Subcutaneous adipose tissue (tissue), 4 donors: Measurements from ENCODE around the gene SBK3. TPM values are rescaled to one million over a fixed set of nuclear protein-coding genes. Genes with fewer than 3 reads are reported as not detected.

ENCODE experiments used
- total RNA-seq, 4 donors: library from RNA; depleted of rRNA; stranded (reverse); fragments of >200 nt; gene quantifications; one replicate each; pipeline ENCODE4 v1.1.0, GENCODE V29; 2016
- TF ChIP-seq, protein P1 (sequence below): fragments of 450-650 bp; IDR thresholded peaks from one replicate; pipeline ENCODE4 v1.5.1; 2016; ENCODE audit warnings: low read depth, mild to moderate bottlenecking, control low read depth, antibody characterized with exemption, moderate library complexity

The SBK3 gene
- total RNA-seq, 4 donors from 2014 or later: not detected

GRCh38 chr19:55542292-55542855 lies 3.0 kb downstream of the SBK3 start:
- TF ChIP-seq, protein P1, sequence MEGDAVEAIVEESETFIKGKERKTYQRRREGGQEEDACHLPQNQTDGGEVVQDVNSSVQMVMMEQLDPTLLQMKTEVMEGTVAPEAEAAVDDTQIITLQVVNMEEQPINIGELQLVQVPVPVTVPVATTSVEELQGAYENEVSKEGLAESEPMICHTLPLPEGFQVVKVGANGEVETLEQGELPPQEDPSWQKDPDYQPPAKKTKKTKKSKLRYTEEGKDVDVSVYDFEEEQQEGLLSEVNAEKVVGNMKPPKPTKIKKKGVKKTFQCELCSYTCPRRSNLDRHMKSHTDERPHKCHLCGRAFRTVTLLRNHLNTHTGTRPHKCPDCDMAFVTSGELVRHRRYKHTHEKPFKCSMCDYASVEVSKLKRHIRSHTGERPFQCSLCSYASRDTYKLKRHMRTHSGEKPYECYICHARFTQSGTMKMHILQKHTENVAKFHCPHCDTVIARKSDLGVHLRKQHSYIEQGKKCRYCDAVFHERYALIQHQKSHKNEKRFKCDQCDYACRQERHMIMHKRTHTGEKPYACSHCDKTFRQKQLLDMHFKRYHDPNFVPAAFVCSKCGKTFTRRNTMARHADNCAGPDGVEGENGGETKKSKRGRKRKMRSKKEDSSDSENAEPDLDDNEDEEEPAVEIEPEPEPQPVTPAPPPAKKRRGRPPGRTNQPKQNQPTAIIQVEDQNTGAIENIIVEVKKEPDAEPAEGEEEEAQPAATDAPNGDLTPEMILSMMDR: no peak

DNA sequence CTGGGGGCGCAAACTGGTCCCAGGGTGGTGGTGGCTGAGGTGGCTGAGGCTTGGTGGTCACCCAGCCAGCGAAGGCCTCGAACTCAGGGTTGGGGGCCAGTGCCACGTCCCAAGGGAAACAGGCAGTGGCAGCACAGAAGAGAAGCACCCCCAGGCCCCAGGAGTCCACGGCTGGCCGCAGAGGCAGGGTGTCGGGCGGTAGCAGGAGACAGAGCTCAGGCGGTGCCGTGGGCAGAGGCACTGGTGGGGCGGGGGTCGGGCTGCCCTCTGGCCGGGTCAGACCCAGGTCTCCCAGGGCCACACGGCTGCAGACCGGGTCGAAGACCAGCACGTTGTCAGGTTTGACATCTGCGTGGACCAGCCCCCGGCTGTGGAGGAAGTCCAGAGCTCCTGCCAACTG lies 4.3 kb downstream of the SBK3 start:
- TF ChIP-seq, protein P1: no peak

DNA sequence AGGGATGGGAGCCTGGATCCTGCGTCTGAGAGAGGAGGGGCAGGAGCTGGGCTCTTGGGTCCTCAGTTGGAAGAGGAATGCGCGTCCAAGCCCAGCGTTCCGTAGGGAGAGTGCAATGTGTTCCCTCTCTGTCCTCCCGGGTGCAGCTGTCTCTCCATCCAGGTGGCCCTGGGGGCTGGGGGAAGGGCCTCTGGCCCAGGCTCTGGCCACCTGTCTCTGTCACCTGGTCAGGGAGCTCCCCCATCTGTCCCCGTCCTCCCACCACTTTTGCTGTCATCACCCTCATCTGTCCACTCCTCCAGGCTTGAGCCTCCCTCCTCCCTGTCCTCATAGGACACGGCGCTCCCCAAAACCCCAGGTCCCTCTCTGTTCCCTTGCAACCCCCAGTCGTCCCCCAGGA lies 4.7 kb downstream of the SBK3 start:
- TF ChIP-seq, protein P1: no peak

- TF ChIP-seq, protein P1: no peak
Measured at GRCh38 chr19:55539090-55539984, 6.0 kb downstream of the SBK3 start.

DNA sequence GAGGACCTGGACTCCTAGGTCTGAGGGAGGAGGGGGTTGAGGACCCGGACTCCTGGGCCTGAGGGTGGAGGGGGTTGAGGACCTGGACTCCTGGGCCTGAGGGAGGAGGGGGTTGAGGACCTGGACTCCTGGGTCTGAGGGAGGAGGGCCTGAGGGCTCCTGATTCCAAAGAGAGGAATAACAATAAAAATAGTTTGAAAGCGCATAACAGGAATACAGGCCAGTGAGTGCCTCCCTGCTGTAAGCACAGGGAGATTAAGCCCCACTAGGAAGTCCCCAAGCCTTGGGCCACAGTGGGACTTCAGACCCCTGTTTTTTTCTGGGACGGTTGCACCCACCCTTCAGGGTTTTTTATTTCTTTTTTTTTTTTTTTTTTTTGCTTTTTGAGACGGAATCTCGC lies 7.2 kb downstream of the SBK3 start:
- TF ChIP-seq, protein P1: no peak

DNA sequence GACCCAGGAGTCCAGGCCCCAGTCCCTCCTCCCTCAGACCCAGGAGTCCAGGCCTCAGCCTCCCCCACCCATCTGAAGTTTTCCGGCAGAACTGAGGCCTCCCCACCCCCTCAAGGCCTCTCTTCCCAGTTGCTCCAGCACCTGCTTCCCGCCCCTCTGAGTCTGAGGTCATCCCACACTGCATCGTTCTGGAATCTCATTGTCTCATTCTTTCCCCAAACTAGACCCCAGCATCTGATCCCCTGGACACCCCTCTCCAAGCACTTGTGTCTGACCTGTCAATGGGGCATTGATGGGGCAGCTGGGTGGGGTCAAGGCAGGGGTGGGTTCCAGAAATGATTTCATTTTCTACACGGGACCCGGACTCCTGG lies 7.6 kb downstream of the SBK3 start:
- TF ChIP-seq, protein P1: no peak

DNA sequence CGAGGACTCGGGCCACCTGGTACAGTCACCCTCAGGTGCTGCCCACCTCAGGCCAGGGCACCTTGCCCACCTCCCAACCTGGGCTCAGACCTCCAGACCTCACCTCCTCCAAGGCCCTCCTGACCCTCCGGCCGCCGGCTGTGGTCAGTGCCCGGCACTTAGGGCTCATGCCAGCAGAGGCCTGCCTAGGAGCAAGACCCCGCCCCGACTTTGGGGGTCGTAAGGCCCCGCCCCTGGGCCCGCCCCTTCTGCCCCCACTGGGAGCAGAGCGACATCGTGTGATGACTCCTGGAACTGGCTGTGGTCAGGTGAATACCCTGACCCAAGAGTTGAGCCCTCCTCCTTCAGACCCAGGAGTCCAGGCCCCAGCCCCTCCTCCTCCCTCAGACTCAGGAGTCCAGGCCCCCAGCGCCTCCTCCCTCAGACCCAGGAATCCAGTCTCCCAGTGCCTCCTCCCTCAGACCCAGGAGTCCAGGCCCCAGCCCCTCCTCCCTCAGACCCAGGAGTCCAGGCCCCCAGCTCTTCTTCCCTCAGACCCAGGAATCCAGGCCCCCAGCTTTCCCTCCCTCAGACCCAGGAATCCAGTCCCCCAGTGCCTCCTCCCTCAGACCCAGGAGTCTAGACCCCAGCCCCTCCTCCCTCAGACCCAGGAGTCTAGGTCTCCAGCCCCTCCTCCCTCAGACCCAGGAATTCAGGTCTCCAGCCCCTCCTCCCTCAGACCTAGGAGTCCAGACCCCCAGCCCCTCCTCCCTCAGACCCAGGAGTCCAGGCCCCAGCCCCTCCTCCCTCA lies 8.2 kb downstream of the SBK3 start, which contains the start of gene SBK2:
Gene SBK2, minus strand, starts transcription at position 183 of the 790 bp plus-strand sequence. CDS start 839 bp downstream, outside the sequence.
- TF ChIP-seq, protein P1: no peak
